Measurements from ENCODE around the gene PREX1. TPM values are rescaled to one million over a fixed set of nuclear protein-coding genes. Genes with fewer than 3 reads are reported as not detected.
"Not testable (repeated sequence)": the region's sequence is repeated elsewhere in the genome, so short reads cannot be mapped to it uniquely, and the experiment has no call there.

PREX1 gene
- total and polyA plus RNA-seq, 2 donors from 2014 or later = 8.5 to 38.2 TPM

DNA sequence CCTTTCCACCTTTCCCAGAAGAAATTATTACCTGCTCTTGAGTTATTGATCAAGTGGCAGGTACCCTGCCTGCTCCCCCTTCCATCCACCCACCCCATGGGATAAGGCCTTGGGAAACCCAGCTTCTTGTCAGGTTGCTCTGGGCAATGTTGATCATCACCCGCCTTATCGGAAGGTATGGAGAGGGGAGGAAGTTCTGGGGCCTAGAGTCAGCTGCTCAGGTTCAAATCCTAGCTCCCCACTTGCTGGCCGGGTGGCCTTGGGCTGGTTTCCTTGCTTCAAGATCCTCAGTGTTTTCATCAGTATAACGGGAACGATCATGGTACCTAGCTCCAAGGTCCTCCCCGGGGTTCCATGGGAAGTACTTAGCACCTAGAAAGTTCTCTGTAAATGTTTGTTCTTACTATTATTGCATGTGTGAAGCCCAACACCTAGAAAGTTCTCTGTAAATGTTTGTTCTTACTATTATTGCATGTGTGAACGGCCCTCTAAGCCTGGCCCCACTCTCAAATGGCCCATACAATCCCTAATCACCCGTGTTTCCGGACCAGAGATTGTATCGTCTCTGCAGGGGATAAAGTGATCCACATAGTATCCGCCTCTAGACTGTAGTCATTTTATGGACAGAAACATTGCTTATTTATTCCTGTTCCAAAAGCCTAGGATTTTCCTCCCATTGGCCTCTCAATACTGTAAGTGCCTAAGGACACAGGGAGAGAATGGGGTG is 1.1 kb upstream of the PREX1 start:
- no peak for DNase-seq
- intact Hi-C loops (cut with DNase I) = no loop called here
- FAIRE-seq = no peak
- Histone ChIP-seq H3K4me1 (ENCODE audit: control insufficient read depth in 2 of 3, insufficient read depth in 2 of 3, low read depth in 1 of 3, low read length in 3 of 3) (peaks cover 0 to 8% (median 5%) of the 10 kb centered on the region in 3 donors), H3K27me3 (ENCODE audit: control insufficient read depth, insufficient read depth, low read length) (no peaks in the 10 kb centered on the region), H3K27ac (ENCODE audit: low read depth in 2 of 2, low read length in 2 of 2) (peak overlapping the region in 1 of 2 donors; percentile 19), H3K9me3 (ENCODE audit: control insufficient read depth in 2 of 3, insufficient read depth in 1 of 3, low read length in 3 of 3) (no peaks in the 10 kb centered on the region), H3K4me3 (ENCODE audit: low read length in 3 of 3) (peak overlapping the region; percentile 32 to 53 (median 33)), H3K9ac (ENCODE audit: low read length in 3 of 3) (peak overlapping the region in 2 of 3 donors; percentile 19 to 52), H3K36me3 (ENCODE audit: control insufficient read depth in 2 of 3, insufficient read depth in 3 of 3, low read length in 3 of 3) (no peaks in the 10 kb centered on the region)
- TF ChIP-seq CTCF (IDR thresholded peaks at IDR 0.05; ENCODE audit: borderline replicate concordance, extremely low read depth, insufficient read depth) = no peak

GRCh38 chr20:48826883-48827771 is 672 bp downstream of the PREX1 start:
- H3K9ac ChIP-seq (ENCODE audit: low read length in 3 of 3) = peak overlapping the region in 2 of 3 donors; percentile 17 to 22

DNA sequence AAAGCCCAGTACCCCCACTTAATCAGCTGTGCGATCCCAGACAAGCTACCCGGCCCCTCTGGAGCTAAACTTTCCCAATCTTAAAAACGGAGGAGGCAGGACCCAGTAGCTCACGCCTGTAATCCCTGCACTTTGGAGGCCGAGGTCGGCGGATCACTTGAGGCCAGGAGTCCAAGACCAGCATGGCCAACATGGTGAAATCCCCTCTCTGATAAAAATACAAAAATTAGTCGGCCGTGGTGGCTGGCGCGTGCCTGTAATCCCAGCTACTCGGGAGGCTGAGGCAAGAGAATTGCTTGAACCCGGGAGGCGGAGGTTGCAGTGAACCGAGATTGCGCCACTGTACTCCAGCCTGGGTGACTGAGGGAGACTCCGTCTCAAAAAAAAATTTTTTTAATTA is 1.3 kb downstream of the PREX1 start:
- intact Hi-C loops (cut with DNase I); FAIRE-seq; H3K27me3 ChIP-seq (ENCODE audit: control insufficient read depth, insufficient read depth, low read length); H3K27ac ChIP-seq (ENCODE audit: low read depth in 2 of 2, low read length in 2 of 2); H3K4me1 ChIP-seq (ENCODE audit: control insufficient read depth in 2 of 3, insufficient read depth in 2 of 3, low read depth in 1 of 3, low read length in 3 of 3); DNase-seq; H3K36me3 ChIP-seq (ENCODE audit: control insufficient read depth in 2 of 3, insufficient read depth in 3 of 3, low read length in 3 of 3); H3K9me3 ChIP-seq (ENCODE audit: control insufficient read depth in 2 of 3, insufficient read depth in 1 of 3, low read length in 3 of 3): not testable (repeated sequence)
- H3K4me3 ChIP-seq (ENCODE audit: low read length in 3 of 3) = peak overlapping the region; percentile 4 to 62 (median 51)
- peak overlapping the region in 1 of 3 donors; percentile 30 for H3K9ac ChIP-seq (ENCODE audit: low read length in 3 of 3)

More at GRCh38 chr20:48826883-48827771, 672 bp downstream of the PREX1 start:
- FAIRE-seq = no peak
- Histone ChIP-seq H3K36me3 (ENCODE audit: control insufficient read depth in 2 of 3, insufficient read depth in 3 of 3, low read length in 3 of 3) (no peaks in the 10 kb centered on the region), H3K9me3 (ENCODE audit: control insufficient read depth in 2 of 3, insufficient read depth in 1 of 3, low read length in 3 of 3) (no peaks in the 10 kb centered on the region), H3K27me3 (ENCODE audit: control insufficient read depth, insufficient read depth, low read length) (no peaks in the 10 kb centered on the region), H3K4me3 (ENCODE audit: low read length in 3 of 3) (peak overlapping the region; percentile 50 to 62 (median 51)), H3K4me1 (ENCODE audit: control insufficient read depth in 2 of 3, insufficient read depth in 2 of 3, low read depth in 1 of 3, low read length in 3 of 3) (peaks cover 0 to 10% (median 5%) of the 10 kb centered on the region in 3 donors), H3K27ac (ENCODE audit: low read depth in 2 of 2, low read length in 2 of 2) (peak overlapping the region in 1 of 2 donors; percentile 23)
- intact Hi-C loops (cut with DNase I) = no loop called here
- peak; percentile 45 to 83 (median 54) for DNase-seq
- no peak for TF ChIP-seq CTCF (IDR thresholded peaks at IDR 0.05; ENCODE audit: borderline replicate concordance, extremely low read depth, insufficient read depth)

DNA sequence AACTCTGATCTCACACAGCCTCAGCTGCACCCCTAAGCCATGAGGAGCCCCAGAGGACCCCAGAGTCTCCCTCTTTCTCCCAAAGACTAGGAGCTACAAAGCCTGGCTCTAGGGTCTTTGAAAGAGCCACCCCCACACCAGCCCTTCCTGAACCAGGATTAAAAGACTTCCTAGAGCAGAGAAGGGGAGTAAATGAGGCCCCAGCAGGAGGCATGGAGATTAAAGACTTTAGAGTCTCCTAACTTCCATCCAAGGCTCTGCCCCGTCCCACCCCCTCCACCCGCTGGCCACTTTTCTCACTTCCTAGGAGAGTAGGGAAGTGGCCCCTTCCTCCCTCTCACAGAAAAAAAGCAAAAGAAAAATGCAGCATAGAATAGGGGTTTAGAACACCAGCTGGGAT is 1.7 kb downstream of the PREX1 start:
- no peak for TF ChIP-seq CTCF (IDR thresholded peaks at IDR 0.05; ENCODE audit: borderline replicate concordance, extremely low read depth, insufficient read depth)
- Histone ChIP-seq H3K4me3 (ENCODE audit: low read length in 3 of 3) (peak overlapping the region; percentile 11 to 62 (median 51)), H3K36me3 (ENCODE audit: control insufficient read depth in 2 of 3, insufficient read depth in 3 of 3, low read length in 3 of 3) (no peaks in the 10 kb centered on the region), H3K9ac (ENCODE audit: low read length in 3 of 3) (peak overlapping the region in 1 of 3 donors; percentile 30), H3K27ac (ENCODE audit: low read depth in 2 of 2, low read length in 2 of 2) (no peak overlapping the region), H3K4me1 (ENCODE audit: control insufficient read depth in 2 of 3, insufficient read depth in 2 of 3, low read depth in 1 of 3, low read length in 3 of 3) (peaks cover 0 to 8% (median under 1%) of the 10 kb centered on the region in 3 donors), H3K9me3 (ENCODE audit: control insufficient read depth in 2 of 3, insufficient read depth in 1 of 3, low read length in 3 of 3) (no peaks in the 10 kb centered on the region), H3K27me3 (ENCODE audit: control insufficient read depth, insufficient read depth, low read length) (no peaks in the 10 kb centered on the region)
- FAIRE-seq (no peak), DNase-seq (no peak)
- intact Hi-C loops (cut with DNase I) = no loop called here

Data from kidney (tissue), 14 donors.